HepG2 (cell line): ENCODE data around the gene CIROP. TPM values are rescaled to one million over a fixed set of nuclear protein-coding genes. Genes with fewer than 3 reads are reported as not detected.

Experiments used
- ATF7-NPFF ChIP-seq: sonication (generic); formaldehyde crosslinking; IDR thresholded peaks from 2 replicates; pipeline ENCODE4 v1.8.1; 2023; ENCODE audit warnings: mild to moderate bottlenecking, low read depth, missing genetic modification reagents, moderate library complexity
- FOXA3 ChIP-seq: IDR thresholded peaks from 2 replicates; pipeline ENCODE4 v1.6.1; 2016; ENCODE audit warnings: missing genetic modification reagents, missing compliant biosample characterization
- HOMEZ ChIP-seq: IDR thresholded peaks from 2 replicates; pipeline ENCODE4 v1.6.1; 2016; ENCODE audit warnings: low read depth
- THYN1 ChIP-seq: sonication (generic); formaldehyde crosslinking; IDR thresholded peaks from 2 replicates; pipeline ENCODE4 v1.8.1; 2023; ENCODE audit warnings: low read depth, mild to moderate bottlenecking, moderate library complexity, missing genetic modification reagents, borderline replicate concordance
- ZBTB38 ChIP-seq: sonication (generic); formaldehyde crosslinking; IDR thresholded peaks from 2 replicates; pipeline ENCODE4 v1.5.1; 2020; ENCODE audit warnings: mild to moderate bottlenecking, missing genetic modification reagents
- ZNF550 ChIP-seq: sonication (generic); formaldehyde crosslinking; IDR thresholded peaks from 2 replicates; pipeline ENCODE4 v1.4.0; 2020; ENCODE audit warnings: mild to moderate bottlenecking, missing genetic modification reagents, borderline replicate concordance
- polyA plus RNA-seq, 8 experiments: library from polyadenylated mRNA; depleted of rRNA in 3 of 8; stranded (reverse) in 7 of 8; unstranded in 1 of 8; fragments of >200 nt; fragmentation: Illumina TruSeq in 4 of 8; extraction: Trizol in 4 of 8; gene quantifications; 2 replicates each; pipeline versions ENCODE4 v1.2.1 to v1.2.3, GENCODE V29; 2011 to 2016; ENCODE audit warnings: low read depth in 4 of 8, missing spikeins in 1 of 8, mixed read lengths in 1 of 8; ENCODE audit not compliant: insufficient read depth in 1 of 8
- total RNA-seq, 5 experiments: library from RNA; depleted of rRNA; stranded (reverse); fragments of >200 nt; fragmentation: Illumina TruSeq; extraction: Trizol; gene quantifications; 2 replicates each; pipeline ENCODE4 v1.2.3, GENCODE V29; 2016; ENCODE audit warnings: low read depth in 1 of 5
- TF ChIP-seq, protein P1 (sequence below): sonication (generic); formaldehyde crosslinking; IDR thresholded peaks from 2 replicates; pipeline ENCODE4 v1.5.0; 2020; ENCODE audit warnings: mild to moderate bottlenecking, missing genetic modification reagents, borderline replicate concordance
- TF ChIP-seq, protein P2 (sequence below), 2 experiments: sonication (generic) in 1 of 2; formaldehyde crosslinking in 1 of 2; IDR thresholded peaks; 2 replicates each; pipeline versions ENCODE4 v1.4.0 to v1.6.1; 2016 to 2020; ENCODE audit warnings: borderline replicate concordance in 1 of 2, low read depth in 1 of 2, mild to moderate bottlenecking in 1 of 2, missing genetic modification reagents in 1 of 2
- TF ChIP-seq, protein P3 (sequence below): sonication (generic); formaldehyde crosslinking; IDR thresholded peaks from 2 replicates; pipeline ENCODE4 v1.5.0; 2020; ENCODE audit warnings: missing genetic modification reagents

The CIROP gene
- total and polyA plus RNA-seq, 2 of the 13 experiments (the other 11 are each of a cell fraction or from before 2014, with no cell fraction given): 0.07 TPM; not detected in 1

DNA sequence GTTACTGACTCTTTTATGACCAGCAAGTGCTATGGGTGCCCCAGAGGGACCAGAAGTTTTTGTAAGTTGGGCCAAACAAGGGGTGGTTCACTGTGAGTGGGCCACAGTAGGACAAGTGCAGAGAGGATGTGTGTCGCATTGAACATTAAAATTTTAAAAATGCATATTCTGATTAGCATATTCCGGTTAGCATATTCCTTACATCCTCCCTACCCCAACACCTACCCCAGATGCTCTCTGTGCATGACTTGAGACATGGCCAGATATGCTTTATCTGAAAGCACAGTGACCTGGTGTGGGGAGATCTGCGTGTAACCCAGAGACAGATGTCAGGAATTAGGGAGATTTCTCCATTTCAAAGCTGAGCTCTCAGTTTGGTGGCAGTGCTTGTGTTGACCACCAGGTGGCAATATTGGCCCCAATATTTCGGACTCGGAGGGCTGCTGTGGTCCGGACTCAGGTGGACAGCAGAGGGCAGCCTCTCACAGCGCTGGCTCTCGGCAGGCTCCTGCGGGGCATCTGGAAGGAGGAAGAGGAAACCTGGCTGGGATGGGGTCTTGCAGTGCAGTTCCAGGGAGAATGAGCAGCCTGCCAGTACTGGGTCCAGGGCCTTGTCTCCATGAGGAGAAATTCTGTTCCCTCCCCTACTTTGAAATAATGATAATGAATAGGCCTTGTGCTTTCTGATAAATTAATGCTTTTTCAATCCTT lies 15.9 kb upstream of the CIROP start (continued):
- TF ChIP-seq, protein P1, sequence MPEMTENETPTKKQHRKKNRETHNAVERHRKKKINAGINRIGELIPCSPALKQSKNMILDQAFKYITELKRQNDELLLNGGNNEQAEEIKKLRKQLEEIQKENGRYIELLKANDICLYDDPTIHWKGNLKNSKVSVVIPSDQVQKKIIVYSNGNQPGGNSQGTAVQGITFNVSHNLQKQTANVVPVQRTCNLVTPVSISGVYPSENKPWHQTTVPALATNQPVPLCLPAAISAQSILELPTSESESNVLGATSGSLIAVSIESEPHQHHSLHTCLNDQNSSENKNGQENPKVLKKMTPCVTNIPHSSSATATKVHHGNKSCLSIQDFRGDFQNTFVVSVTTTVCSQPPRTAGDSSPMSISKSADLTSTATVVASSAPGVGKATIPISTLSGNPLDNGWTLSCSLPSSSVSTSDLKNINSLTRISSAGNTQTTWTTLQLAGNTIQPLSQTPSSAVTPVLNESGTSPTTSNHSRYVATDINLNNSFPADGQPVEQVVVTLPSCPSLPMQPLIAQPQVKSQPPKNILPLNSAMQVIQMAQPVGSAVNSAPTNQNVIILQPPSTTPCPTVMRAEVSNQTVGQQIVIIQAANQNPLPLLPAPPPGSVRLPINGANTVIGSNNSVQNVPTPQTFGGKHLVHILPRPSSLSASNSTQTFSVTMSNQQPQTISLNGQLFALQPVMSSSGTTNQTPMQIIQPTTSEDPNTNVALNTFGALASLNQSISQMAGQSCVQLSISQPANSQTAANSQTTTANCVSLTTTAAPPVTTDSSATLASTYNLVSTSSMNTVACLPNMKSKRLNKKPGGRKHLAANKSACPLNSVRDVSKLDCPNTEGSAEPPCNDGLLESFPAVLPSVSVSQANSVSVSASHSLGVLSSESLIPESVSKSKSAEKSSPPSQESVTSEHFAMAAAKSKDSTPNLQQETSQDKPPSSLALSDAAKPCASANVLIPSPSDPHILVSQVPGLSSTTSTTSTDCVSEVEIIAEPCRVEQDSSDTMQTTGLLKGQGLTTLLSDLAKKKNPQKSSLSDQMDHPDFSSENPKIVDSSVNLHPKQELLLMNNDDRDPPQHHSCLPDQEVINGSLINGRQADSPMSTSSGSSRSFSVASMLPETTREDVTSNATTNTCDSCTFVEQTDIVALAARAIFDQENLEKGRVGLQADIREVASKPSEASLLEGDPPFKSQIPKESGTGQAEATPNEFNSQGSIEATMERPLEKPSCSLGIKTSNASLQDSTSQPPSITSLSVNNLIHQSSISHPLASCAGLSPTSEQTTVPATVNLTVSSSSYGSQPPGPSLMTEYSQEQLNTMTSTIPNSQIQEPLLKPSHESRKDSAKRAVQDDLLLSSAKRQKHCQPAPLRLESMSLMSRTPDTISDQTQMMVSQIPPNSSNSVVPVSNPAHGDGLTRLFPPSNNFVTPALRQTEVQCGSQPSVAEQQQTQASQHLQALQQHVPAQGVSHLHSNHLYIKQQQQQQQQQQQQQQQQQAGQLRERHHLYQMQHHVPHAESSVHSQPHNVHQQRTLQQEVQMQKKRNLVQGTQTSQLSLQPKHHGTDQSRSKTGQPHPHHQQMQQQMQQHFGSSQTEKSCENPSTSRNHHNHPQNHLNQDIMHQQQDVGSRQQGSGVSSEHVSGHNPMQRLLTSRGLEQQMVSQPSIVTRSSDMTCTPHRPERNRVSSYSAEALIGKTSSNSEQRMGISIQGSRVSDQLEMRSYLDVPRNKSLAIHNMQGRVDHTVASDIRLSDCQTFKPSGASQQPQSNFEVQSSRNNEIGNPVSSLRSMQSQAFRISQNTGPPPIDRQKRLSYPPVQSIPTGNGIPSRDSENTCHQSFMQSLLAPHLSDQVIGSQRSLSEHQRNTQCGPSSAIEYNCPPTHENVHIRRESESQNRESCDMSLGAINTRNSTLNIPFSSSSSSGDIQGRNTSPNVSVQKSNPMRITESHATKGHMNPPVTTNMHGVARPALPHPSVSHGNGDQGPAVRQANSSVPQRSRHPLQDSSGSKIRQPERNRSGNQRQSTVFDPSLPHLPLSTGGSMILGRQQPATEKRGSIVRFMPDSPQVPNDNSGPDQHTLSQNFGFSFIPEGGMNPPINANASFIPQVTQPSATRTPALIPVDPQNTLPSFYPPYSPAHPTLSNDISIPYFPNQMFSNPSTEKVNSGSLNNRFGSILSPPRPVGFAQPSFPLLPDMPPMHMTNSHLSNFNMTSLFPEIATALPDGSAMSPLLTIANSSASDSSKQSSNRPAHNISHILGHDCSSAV (CRISPR knock-in tag): no peak
- TF ChIP-seq, protein P2, sequence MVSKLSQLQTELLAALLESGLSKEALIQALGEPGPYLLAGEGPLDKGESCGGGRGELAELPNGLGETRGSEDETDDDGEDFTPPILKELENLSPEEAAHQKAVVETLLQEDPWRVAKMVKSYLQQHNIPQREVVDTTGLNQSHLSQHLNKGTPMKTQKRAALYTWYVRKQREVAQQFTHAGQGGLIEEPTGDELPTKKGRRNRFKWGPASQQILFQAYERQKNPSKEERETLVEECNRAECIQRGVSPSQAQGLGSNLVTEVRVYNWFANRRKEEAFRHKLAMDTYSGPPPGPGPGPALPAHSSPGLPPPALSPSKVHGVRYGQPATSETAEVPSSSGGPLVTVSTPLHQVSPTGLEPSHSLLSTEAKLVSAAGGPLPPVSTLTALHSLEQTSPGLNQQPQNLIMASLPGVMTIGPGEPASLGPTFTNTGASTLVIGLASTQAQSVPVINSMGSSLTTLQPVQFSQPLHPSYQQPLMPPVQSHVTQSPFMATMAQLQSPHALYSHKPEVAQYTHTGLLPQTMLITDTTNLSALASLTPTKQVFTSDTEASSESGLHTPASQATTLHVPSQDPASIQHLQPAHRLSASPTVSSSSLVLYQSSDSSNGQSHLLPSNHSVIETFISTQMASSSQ (IDR thresholded peaks at IDR 0.05; ENCODE audit: low read depth): 0 out of 2 replicates have a peak, but pooled peaks have one; percentile 6
- TF ChIP-seq, protein P2 (CRISPR knock-in tag; IDR thresholded peaks at IDR 0.05; ENCODE audit: borderline replicate concordance): no peak
- TF ChIP-seq FOXA3 (CRISPR knock-in tag) (peak; percentile 79), THYN1 (peak; percentile 81; the same call in 1 of the 2 replicates), HOMEZ (peak; percentile 92), ZNF550 (no peak), ZBTB38 (CRISPR knock-in tag) (0 out of 2 replicates have a peak, but pooled peaks have one; percentile 56), ATF7-NPFF (0 out of 2 replicates have a peak, but pooled peaks have one; percentile 75)
- TF ChIP-seq, protein P3, sequence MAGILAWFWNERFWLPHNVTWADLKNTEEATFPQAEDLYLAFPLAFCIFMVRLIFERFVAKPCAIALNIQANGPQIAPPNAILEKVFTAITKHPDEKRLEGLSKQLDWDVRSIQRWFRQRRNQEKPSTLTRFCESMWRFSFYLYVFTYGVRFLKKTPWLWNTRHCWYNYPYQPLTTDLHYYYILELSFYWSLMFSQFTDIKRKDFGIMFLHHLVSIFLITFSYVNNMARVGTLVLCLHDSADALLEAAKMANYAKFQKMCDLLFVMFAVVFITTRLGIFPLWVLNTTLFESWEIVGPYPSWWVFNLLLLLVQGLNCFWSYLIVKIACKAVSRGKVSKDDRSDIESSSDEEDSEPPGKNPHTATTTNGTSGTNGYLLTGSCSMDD (CRISPR knock-in tag): no peak
